Ovary (tissue), 3 donors: ENCODE data around the gene RPL31.

ENCODE experiments used
- EP300 ChIP-seq: sonication (generic); formaldehyde crosslinking; IDR thresholded peaks from one replicate; pipeline ENCODE4 v1.6.1; 2017; ENCODE audit warnings: antibody characterized with exemption
- POLR2A ChIP-seq: fragments of 450-650 bp; IDR thresholded peaks from one replicate; pipeline ENCODE4 v1.6.1; 2017; ENCODE audit warnings: antibody characterized with exemption, mild to moderate bottlenecking, moderate library complexity
- TF ChIP-seq, protein P1 (sequence below), 3 donors: fragments of 450-650 bp in 2 of 3; fragments of 200-600 bp in 1 of 3; IDR thresholded peaks; one replicate each; pipeline versions ENCODE4 v1.5.1 to v1.8.0; 2016 to 2022; ENCODE audit warnings: antibody characterized with exemption in 3 of 3, mild to moderate bottlenecking in 1 of 3
- donor health status: DM: no; HTN: no; CAD: no.

DNA sequence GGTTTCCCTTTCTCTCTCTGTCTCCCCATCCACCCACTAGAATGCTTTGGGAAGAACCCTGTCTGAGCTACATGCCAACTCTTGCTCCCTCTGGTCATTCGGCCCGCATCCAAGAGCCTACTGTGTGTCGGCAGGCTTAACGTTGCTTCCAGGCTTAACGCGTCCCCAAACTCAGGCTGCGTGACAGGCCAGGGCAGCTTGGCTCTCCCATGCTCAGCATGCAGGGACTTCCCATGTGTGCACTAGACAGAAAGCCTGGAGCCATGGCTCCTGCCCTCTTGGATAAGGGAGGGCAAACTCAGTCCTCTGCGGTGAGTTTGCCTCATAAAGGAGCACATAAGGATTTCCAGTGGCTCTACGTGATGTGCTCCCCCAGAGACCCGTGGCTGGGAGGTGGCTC lies 43.2 kb downstream of the RPL31 start:
- no peak for TF ChIP-seq POLR2A
- TF ChIP-seq, protein P1, sequence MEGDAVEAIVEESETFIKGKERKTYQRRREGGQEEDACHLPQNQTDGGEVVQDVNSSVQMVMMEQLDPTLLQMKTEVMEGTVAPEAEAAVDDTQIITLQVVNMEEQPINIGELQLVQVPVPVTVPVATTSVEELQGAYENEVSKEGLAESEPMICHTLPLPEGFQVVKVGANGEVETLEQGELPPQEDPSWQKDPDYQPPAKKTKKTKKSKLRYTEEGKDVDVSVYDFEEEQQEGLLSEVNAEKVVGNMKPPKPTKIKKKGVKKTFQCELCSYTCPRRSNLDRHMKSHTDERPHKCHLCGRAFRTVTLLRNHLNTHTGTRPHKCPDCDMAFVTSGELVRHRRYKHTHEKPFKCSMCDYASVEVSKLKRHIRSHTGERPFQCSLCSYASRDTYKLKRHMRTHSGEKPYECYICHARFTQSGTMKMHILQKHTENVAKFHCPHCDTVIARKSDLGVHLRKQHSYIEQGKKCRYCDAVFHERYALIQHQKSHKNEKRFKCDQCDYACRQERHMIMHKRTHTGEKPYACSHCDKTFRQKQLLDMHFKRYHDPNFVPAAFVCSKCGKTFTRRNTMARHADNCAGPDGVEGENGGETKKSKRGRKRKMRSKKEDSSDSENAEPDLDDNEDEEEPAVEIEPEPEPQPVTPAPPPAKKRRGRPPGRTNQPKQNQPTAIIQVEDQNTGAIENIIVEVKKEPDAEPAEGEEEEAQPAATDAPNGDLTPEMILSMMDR (IDR thresholded peaks at IDR 0.05), result no peak
- no peak for TF ChIP-seq EP300
